Hematopoietic multipotent progenitor cell treated with erythropoietin and hydrocortisone succinate and interleukin-3 and kit ligand, for 6 days (in vitro differentiated cells): Measurements from ENCODE around the gene GAS2L2.
"Not testable (repeated sequence)": the region's sequence is repeated elsewhere in the genome, so short reads cannot be mapped to it uniquely, and the experiment has no call there.

Experiments used
- DNase-seq: peaks from one replicate; pipeline ENCODE4 v3.0.0-alpha.2; 2015

GAS2L2 gene

GRCh38 chr17:35726127-35726952 lies 26.7 kb downstream of the GAS2L2 start:
- DNase-seq: peak; percentile 35

- no peak for DNase-seq
These were observed 27.3 kb downstream of the GAS2L2 start for GRCh38 chr17:35725802-35726126.

GRCh38 chr17:35725058-35725457 lies 28.0 kb downstream of the GAS2L2 start:
- DNase-seq: no peak

DNA sequence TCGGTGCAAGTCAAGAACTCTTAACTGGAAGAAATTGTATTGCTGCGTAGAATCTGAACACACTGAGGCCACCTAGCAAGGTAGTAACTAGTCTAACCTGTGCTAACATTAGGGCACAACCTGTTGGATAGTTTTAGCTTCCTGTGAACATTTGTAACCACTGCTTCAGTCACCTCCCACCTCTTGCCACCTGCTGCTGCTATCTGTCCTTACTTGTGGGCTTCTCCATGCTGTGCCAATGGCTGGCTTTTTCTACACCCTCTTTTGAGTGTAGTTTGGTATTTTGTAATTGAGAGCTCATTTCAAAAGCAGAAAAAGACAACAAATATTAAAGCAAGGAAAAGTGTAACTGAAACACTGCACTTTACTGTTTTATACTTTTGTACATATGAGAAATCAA lies 29.3 kb downstream of the GAS2L2 start:
- no peak for DNase-seq

DNA sequence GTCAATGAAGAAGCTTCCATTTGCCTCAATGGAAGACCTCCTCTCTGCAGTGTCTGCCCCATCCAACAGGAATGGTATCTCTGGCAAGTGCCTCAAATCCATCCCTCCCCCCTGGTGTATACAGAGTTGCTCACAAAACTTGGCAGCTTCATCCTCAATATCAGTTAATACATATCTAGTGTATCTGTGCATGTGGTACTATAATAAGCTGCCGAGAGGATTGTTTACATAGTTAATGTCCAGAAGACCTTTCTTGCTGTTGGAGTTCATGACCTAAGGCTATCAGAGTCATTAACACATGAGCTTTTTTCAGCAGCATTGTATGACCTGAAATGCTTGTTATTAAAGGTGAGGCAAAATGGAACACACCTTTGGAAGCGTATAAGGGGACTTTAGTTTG lies 35.6 kb downstream of the GAS2L2 start:
- DNase-seq: no peak

GRCh38 chr17:35716897-35717465 lies 36.1 kb downstream of the GAS2L2 start:
- no peak for DNase-seq

- no peak for DNase-seq
These were observed 36.9 kb downstream of the GAS2L2 start for GRCh38 chr17:35716173-35716572.

DNA sequence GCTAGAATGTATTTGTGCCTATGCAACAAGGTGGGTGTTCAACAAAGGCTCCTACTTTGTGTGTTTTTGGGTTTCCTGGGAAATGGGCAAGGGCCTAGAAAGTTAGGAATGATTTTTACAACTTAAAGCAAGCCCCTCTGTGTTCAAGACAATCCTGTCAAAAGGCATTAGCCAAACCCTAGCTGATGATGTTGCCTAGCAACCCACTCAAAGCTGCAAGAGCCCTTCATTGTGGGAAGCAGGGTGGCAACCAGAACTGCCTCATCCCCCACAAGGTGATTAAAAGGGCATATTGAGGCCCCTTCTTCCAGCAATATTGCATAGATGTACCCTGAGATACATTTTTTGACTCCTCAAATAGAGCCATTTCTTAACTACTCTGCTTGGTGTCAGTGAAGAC lies 37.6 kb downstream of the GAS2L2 start:
- no peak for DNase-seq

DNA sequence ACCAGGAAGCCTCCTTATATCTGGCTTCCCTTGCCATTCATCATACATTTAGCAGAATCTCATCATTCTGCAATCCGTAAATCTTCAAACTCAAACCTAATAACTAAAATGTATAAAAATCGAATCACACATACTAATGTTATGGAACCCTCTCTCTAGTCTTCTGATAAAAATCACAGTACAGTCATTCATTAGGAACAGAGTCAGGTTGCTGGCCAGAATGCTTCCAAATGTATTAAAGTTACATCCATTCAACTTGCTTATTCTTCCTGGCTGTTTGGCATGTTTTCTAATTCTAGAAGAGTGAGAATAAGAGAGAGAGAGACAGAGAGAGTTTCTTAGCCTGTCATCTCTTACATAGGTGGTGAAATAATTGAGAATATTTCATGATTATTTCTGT lies 38.1 kb downstream of the GAS2L2 start:
- no peak for DNase-seq

DNA sequence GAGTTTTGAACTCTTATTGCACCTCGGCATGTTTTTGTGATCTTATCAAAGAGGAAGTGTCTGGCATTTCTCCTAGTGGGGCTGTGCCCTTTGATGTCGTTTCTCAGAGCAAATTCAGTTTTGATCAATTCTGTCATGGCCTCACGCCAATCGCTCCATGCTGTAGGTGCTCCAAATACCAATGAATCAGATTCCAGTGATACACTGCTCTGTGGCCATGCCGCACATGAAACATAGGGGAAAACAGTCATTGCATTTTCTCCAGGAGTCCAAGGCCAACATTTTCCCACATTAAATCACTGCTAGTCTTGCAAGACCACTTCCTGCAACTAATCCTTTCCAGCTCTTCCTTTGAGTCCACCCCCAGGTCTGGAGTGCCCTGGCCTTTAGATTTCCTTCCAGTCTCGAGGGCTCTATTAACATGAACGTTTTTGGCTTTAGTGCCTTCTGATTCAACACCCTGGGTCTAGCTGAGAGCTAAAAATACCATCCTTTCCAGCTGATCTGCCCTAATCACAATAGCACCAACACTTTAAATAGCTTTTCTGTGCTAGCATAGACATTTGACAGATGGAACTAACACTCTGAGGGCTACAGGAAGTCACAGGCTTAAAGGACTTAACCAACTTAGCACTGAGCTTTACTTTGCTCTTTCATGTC lies 39.8 kb downstream of the GAS2L2 start:
- peak; percentile 23 for DNase-seq

- DNase-seq: no peak
These were observed 42.1 kb downstream of the GAS2L2 start for GRCh38 chr17:35710950-35711349.

DNA sequence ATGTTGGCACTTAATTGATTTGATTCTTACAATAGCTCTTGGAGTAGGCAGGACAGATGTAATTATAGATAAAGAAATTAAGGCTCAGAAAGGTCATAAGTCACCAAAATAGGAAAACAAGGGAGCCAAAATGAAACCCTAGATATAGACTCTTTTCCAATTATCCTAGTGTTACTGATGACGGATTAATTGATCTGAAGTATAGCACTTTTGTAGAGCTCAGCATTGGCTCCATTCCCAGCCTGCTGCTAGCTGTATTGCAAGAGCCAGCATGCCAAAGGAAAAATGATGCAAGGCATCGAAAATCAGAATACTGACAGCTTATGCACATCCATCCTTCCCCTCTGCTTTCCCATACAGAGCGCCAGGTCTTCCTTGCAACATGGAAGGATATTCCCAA lies 43.2 kb downstream of the GAS2L2 start:
- DNase-seq: no peak

- no peak for DNase-seq
These were observed 44.1 kb downstream of the GAS2L2 start for GRCh38 chr17:35708951-35709350.

DNA sequence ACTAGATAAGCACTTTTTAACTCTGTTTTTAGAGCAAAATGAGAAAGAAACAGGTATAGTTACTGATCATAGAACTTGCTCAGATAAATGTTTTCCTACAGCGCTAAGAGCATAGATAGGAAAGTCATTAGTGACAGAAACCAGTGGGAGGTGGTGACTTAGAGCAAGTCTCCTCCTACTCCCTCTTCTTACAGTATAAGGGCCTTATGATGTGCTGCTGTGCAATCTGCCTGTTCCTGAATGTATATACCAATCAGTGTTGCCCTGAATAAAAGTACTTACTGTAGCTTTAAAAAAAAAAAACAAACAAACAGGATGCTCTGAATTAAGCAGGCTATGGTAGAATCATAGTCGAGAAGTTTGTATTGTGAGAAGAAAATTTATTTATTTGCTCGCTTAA lies 44.9 kb downstream of the GAS2L2 start:
- no peak for DNase-seq

- DNase-seq: no peak
These were observed 47.3 kb downstream of the GAS2L2 start for GRCh38 chr17:35705705-35706104.

- DNase-seq: no peak
These were observed 47.8 kb downstream of the GAS2L2 start for GRCh38 chr17:35705230-35705629.

GRCh38 chr17:35703308-35703707 lies 49.7 kb downstream of the GAS2L2 start:
- not testable (repeated sequence) for DNase-seq

GRCh38 chr17:35701491-35701890 lies 51.5 kb downstream of the GAS2L2 start:
- DNase-seq: no peak

DNA sequence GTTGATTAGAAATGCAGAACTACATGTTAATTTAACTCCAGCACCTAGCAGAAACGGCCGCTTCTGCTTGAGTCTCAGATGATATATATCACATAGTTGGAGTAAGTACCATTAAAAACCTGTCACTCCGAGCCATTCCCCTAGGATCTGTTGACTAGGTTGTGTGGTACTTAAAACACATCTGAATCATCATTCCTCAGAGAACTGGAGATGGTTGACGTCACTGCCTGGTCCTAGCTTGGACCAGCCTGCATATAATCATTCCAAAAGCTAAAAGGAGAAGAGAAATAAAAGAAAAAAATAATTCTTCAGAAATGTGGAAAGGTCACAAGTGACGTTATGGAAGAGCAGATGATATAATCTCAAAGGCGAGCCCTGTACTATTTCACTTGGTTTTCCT lies 52.9 kb downstream of the GAS2L2 start:
- no peak for DNase-seq

DNA sequence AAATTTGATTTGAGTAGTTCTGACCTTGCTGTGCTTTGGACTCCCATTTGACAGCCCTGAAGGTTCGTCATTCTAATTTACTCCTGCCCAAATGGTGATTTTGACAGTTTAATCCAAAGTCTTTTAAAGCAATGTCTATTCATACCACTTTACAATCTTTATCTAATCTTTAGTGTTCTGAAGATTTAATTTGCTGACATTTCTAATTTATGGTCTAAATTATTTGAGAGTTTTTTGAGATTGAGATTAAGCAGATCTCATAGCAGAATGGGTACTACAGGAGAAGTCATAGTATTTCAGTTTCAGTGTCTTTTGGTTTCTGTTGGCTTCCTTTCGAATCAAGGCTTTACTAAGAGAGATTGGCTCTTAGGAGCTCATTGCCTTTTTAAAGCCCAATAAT lies 54.2 kb downstream of the GAS2L2 start:
- DNase-seq: no peak

GRCh38 chr17:35695613-35696012 lies 57.4 kb downstream of the GAS2L2 start:
- DNase-seq: peak; percentile 77

GRCh38 chr17:35694906-35695305 lies 58.1 kb downstream of the GAS2L2 start:
- peak; percentile 16 for DNase-seq
